ENCODE data around the gene NECAB2.
A peak's percentile ranks its signal among the peaks of the same experiment; 100 is the strongest.

NECAB2 gene

DNA sequence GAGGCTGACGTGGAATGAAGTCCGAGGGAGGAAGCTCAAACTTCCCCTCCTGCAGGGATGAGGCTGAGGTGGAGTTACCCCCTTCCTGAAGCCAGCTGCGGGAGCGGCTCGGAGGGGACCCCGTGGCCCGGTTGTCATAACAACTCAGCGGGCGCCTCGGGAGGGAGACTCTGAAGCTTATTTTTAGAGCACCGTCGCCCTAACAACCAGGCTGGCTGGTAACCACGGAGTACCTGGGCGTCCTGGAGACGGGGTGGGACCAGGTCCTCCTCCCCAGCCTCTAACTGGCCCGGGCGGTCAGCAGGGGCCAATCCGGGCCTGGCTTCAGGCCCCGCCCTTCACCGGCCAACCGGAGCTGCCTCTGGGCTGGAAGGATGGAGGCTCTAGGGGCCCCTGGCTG is 27.7 kb downstream of the NECAB2 start:
- in situ Hi-C loops (cut with MboI; ENCODE audit: low sequenced_read_pairs, unreplicated experiment) = no loop called here
- TF ChIP-seq, protein P1, sequence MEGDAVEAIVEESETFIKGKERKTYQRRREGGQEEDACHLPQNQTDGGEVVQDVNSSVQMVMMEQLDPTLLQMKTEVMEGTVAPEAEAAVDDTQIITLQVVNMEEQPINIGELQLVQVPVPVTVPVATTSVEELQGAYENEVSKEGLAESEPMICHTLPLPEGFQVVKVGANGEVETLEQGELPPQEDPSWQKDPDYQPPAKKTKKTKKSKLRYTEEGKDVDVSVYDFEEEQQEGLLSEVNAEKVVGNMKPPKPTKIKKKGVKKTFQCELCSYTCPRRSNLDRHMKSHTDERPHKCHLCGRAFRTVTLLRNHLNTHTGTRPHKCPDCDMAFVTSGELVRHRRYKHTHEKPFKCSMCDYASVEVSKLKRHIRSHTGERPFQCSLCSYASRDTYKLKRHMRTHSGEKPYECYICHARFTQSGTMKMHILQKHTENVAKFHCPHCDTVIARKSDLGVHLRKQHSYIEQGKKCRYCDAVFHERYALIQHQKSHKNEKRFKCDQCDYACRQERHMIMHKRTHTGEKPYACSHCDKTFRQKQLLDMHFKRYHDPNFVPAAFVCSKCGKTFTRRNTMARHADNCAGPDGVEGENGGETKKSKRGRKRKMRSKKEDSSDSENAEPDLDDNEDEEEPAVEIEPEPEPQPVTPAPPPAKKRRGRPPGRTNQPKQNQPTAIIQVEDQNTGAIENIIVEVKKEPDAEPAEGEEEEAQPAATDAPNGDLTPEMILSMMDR (IDR thresholded peaks at IDR 0.05; ENCODE audit: borderline replicate concordance, control extremely low read depth, extremely low read depth, insufficient read depth, missing control alignments) = no peak
- peak; percentile 53 for DNase-seq (ENCODE audit: low spot score)

DNA sequence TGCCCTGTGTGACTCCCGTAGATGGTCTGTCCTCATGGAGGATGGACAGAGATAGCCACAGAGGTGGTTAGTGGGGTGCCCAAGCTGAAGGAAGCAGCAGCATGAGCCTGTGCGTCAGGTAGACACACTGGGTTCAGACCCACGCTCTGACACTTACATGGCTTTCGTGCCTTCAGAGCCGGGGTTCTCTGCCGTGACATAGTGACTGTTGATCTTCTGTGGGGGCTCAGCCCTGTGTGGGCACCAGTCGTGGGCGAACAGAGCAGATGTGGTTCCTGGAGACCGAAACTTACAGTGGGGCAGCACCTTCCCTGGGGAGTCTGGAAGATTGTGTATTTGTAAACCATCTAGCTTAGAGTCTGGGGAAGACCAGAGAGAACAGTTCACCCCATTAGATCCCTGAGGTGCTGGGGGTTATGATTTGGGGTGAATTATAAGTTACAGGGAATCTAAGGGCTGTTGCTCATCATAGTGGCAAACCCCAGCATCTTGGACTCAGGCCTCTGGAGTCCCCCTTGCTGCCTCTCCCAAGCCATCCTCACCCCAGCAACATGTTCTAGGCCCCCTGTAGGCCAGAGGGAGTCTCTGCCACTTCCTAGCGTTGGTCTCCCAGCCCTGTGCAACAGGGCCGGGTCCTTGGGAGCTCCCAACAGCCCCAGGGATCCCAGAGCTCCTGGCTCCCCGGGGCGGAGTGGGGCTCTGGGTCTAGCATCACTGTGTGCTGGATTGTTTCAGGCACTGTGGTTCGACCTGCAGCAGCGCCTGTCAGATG is 28.6 kb downstream of the NECAB2 start:
- no peak for DNase-seq (ENCODE audit: low spot score)
- in situ Hi-C loops (cut with MboI; ENCODE audit: low sequenced_read_pairs, unreplicated experiment) = no loop called here
- TF ChIP-seq, protein P1 (IDR thresholded peaks at IDR 0.05; ENCODE audit: borderline replicate concordance, control extremely low read depth, extremely low read depth, insufficient read depth, missing control alignments) = no peak

DNA sequence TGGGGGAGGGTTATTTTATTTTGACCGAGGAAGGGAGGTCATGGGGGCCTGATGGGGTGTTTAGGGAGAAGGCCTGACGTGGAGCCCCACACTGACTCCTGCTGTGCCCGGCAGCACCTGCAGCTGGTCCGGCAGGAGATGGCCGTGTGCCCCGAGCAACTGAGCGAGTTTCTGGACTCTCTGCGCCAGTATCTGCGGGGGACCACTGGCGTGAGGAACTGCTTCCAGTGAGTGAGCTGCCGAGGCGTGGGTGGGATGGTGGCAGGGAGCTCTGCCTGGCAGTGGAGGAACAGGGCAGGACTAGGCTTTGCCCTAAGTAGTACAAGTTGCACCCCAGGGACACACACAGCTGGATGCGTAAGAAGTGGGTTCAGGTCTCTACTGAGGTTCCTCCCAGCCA is 30.0 kb downstream of the NECAB2 start:
- in situ Hi-C loops (cut with MboI; ENCODE audit: low sequenced_read_pairs, unreplicated experiment) = no loop called here
- DNase-seq (ENCODE audit: low spot score) = no peak
- TF ChIP-seq, protein P1 (IDR thresholded peaks at IDR 0.05; ENCODE audit: borderline replicate concordance, control extremely low read depth, extremely low read depth, insufficient read depth, missing control alignments) = no peak

DNA sequence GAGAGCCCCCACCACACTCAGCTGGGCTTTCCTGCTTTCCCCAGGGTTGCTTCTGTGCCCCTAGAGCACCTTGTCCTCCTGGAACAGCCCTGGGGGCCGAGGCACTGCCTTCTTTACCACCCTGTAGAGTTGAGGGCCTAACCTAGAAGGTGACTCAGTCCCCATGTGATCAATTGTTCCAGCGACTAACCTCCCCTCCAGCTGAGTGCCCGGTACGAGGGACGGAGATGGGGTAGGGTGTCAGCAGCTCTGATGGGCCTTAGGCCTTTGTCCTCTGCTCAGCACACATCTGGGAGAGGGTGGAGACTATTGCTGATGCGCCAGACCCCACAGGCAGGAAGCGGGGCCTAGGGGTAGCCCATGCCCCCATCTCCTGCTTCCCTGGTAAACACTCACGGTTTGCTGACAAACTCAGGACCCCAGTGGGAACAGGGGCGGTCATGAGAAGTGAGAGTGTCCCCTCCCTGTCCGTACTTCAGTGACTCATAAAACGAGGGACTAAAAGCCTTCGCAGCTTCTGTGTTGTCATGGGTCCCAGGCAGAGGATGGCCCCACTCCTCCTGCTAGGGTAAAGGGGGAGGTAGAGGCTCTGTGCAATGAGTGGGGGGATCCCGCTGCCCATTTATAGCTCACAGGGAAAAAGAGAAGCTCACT is 33.1 kb downstream of the NECAB2 start:
- DNase-seq (ENCODE audit: low spot score) = no peak
- in situ Hi-C loops (cut with MboI; ENCODE audit: low sequenced_read_pairs, unreplicated experiment) = no loop called here
- TF ChIP-seq, protein P1 (IDR thresholded peaks at IDR 0.05; ENCODE audit: borderline replicate concordance, control extremely low read depth, extremely low read depth, insufficient read depth, missing control alignments) = no peak

DNA sequence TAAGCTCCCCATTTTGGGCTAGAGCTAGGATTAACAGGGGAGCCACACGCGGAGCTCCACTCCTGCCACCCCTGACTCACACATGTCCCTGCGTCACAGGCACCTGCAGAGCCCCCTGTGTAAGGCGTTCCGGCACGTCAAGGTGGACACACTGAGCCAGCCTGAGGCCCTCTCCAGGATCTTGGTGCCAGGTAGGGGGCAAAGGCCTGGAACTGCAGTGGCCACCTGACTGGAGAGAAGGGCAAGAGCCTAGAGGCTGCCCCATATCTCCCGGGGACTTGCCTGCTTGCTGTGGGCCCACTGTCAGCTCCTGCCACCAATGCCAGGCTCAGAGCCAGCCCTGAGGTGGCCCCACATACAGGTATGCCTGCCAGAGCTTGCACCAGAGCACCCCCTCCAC is 33.7 kb downstream of the NECAB2 start:
- in situ Hi-C loops (cut with MboI; ENCODE audit: low sequenced_read_pairs, unreplicated experiment) = no loop called here
- TF ChIP-seq, protein P1 (IDR thresholded peaks at IDR 0.05; ENCODE audit: borderline replicate concordance, control extremely low read depth, extremely low read depth, insufficient read depth, missing control alignments) = no peak
- no peak for DNase-seq (ENCODE audit: low spot score)

DNA sequence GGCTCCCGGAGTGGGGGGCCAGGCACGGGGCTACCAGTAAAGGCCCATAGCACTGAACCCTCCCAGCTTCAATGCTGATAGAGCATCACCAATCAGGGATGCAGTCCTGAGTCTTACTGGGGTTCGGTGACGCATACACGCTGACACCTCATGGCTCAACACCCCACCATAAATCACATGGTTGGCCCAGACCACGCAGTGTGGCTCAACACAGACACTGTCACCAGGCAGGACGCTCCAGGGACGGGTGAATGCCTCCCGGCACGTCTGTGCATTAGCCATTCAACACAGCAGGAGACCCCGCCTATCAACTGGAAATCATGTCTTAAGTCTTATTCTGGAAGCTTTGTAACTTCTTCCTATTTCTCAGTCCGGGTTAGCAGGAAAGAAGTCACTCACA is 35.0 kb downstream of the NECAB2 start:
- no peak for DNase-seq (ENCODE audit: low spot score)
- TF ChIP-seq, protein P1 (IDR thresholded peaks at IDR 0.05; ENCODE audit: borderline replicate concordance, control extremely low read depth, extremely low read depth, insufficient read depth, missing control alignments) = no peak
- in situ Hi-C loops (cut with MboI; ENCODE audit: low sequenced_read_pairs, unreplicated experiment) = no loop called here
